ENCODE measurements around the gene MSL3B.

MSL3B gene

DNA sequence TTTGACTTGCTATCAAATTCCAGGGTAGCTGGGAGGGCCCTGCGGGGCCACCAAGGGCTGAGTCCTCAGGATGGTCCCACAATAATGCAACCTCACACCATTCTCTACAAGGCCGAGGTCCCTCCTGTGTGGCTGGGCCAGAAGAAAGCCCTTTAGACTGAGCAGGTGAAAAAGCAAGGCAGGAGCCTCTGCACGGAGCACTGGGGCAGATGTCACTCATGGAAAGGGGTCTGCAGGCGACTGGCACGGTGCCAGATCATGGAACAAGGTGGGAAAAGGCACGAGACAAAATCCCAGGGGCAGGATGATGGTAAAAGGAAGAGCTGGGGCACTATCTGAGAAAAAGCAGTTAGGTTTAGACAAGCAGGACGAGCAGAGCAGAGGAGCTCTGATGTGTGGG is 29.9 kb downstream of the MSL3B start:
- Mint-ChIP-seq H3K27me3 (no peaks in the 10 kb centered on the region), H3K4me3 (no peak overlapping the region), H3K4me1 (peaks cover 55% of the 10 kb centered on the region), H3K27ac (peak overlapping the region; percentile 10), H3K36me3 (ENCODE audit: low read depth) (peaks cover 84% of the 10 kb centered on the region), H3K9me3 (no peaks in the 10 kb centered on the region)
- DNase-seq: no peak
- ChIA-PET CTCF (interaction anchor here (1.7 kb wide), 1 partner anchor 9 kb away, joined by 4 read pairs; no protein-coding TSS in a partner anchor), POLR2A (no interaction called here)

DNA sequence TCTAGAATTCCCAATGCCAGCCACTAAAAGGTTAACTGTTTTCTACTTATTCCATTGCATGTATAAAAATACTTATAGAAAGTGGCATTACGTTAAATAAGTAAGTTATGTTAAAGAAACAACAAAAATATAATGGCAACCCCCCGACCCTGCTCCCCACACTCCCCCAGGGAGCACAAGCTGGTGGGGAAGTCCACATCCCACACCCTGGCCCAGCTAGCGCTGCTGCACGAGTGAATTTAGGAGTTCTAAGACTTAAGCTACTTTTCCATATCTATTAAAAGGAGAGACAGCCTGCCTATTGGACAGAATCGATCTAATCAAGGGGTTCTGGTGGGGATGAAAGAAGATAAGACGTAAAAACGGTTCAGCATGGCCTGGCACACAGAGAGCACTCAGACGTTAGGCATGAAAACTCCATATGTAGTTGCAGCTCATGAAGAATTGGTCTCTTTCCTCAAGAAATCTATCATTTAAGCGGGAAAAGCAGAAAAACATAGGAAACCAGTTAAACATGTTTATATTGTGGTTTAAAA is 30.4 kb downstream of the MSL3B start:
- Mint-ChIP-seq H3K36me3 (ENCODE audit: low read depth) (peaks cover 80% of the 10 kb centered on the region), H3K27me3 (no peaks in the 10 kb centered on the region), H3K9me3 (no peaks in the 10 kb centered on the region), H3K4me1 (peaks cover 53% of the 10 kb centered on the region), H3K27ac (no peak overlapping the region), H3K4me3 (no peak overlapping the region)
- ChIA-PET POLR2A (no interaction called here), CTCF (interaction anchor here (1.7 kb wide), 1 partner anchor 10 kb away, joined by 4 read pairs; no protein-coding TSS in a partner anchor)
- no peak for DNase-seq

DNA sequence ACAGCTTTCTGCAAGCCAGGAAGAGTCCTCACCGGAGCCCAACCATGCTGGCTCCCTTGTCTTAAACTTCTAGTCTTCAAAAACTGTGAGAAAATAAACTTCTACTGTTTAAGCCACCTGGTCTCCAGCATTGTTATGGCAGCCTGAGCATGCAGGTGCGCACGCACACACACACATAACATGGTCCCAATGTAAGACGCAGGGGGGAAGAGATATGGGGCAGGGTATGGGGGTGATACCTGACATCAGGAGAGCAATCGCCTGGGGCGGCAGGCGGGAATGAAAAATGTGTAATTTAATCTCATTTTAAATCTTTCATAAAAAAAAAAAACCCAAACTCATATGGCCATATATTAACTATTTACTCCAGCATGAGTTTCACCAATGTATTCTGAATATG is 31.8 kb downstream of the MSL3B start:
- DNase-seq: no peak
- Mint-ChIP-seq H3K4me1 (peaks cover 43% of the 10 kb centered on the region), H3K27ac (no peak overlapping the region), H3K36me3 (ENCODE audit: low read depth) (peaks cover 66% of the 10 kb centered on the region), H3K27me3 (no peaks in the 10 kb centered on the region), H3K9me3 (no peaks in the 10 kb centered on the region), H3K4me3 (no peak overlapping the region)
- ChIA-PET CTCF (no interaction called here), POLR2A (no interaction called here)

- H3K36me3 Mint-ChIP-seq (ENCODE audit: low read depth): peaks cover 58% of the 10 kb centered on the region
- no peaks in the 10 kb centered on the region for H3K27me3 Mint-ChIP-seq
- H3K4me1 Mint-ChIP-seq: peaks cover 34% of the 10 kb centered on the region
- no peak for DNase-seq
- H3K27ac Mint-ChIP-seq: no peak overlapping the region
- no peaks in the 10 kb centered on the region for H3K9me3 Mint-ChIP-seq
- ChIA-PET CTCF (no interaction called here), POLR2A (no interaction called here)
- no peak overlapping the region for H3K4me3 Mint-ChIP-seq
These were observed 32.7 kb downstream of the MSL3B start for GRCh38 chr2:233835230-233836186.

DNA sequence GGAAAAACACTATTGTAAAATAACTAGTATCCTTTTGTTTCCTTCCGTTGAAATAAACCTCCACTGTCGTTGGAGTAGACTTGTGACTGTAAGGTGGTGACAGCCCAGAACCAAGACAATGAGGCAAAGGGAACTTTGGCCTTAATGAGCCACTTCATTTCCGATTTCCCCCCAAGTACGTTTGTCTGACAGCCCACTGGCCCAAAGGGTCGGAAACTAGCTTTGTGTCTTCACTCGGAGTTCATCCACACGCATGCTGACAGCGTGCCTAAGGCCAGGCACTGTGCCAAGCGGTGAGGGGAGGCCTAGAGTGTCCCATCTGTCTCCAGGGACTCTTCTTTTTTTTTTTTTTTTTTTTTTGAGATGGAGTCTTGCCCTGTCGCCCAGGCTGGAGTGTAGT is 34.8 kb downstream of the MSL3B start:
- no peak for DNase-seq
- Mint-ChIP-seq H3K4me3 (no peak overlapping the region), H3K4me1 (peaks cover 13% of the 10 kb centered on the region), H3K36me3 (ENCODE audit: low read depth) (peaks cover 39% of the 10 kb centered on the region), H3K9me3 (no peaks in the 10 kb centered on the region), H3K27me3 (no peaks in the 10 kb centered on the region), H3K27ac (no peak overlapping the region)
- ChIA-PET CTCF (interaction anchor here (1.3 kb wide), 1 partner anchor 663 kb away, joined by 3 read pairs; the partner anchor contains the start of gene ARL4C), POLR2A (no interaction called here)

DNA sequence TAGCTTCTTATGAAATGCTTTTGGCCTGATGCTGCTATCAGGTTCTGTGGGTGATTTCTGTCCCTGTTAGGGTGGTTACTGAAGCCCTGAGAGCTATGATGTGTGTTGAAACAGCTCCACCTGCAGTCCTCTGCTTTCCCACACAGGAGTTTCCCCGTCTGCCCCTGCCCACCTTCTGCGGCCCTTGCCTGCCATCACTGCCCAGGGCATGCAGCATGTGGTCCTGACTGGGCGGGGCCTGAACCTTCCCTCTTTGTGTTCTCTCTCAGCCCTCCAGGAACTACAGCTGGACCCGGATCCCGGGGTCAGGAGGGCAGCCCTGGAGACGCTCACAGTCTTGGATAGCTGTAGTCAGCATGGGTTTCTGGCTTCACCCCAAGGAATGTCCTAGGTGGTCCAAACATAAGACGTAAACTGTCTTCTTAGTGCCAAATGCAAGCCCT is 35.3 kb downstream of the MSL3B start:
- POLR2A ChIA-PET: no interaction called here

GRCh38 chr2:233832414-233832813 is 35.8 kb downstream of the MSL3B start:
- no peak for DNase-seq
- peaks cover 5% of the 10 kb centered on the region for H3K4me1 Mint-ChIP-seq
- CTCF ChIA-PET: interaction anchor here (0.9 to 1.3 kb wide), 2 partner anchors 25 to 664 kb away, joined by 3 read pairs; partner anchors contain the start of gene ARL4C
- no peak overlapping the region for H3K27ac Mint-ChIP-seq
- no peak overlapping the region for H3K4me3 Mint-ChIP-seq
- H3K36me3 Mint-ChIP-seq (ENCODE audit: low read depth): peaks cover 31% of the 10 kb centered on the region
- H3K9me3 Mint-ChIP-seq: no peaks in the 10 kb centered on the region
- no peaks in the 10 kb centered on the region for H3K27me3 Mint-ChIP-seq
- POLR2A ChIA-PET: no interaction called here

More for the DNA sequence above, 35.3 kb downstream of the MSL3B start:
- Mint-ChIP-seq H3K9me3 (no peaks in the 10 kb centered on the region), H3K27ac (no peak overlapping the region), H3K27me3 (no peaks in the 10 kb centered on the region), H3K36me3 (ENCODE audit: low read depth) (peaks cover 35% of the 10 kb centered on the region), H3K4me1 (peaks cover 8% of the 10 kb centered on the region), H3K4me3 (no peak overlapping the region)
- no peak for DNase-seq
- CTCF ChIA-PET: interaction anchor here (1.3 kb wide), 1 partner anchor 664 kb away, joined by 3 read pairs; the partner anchor contains the start of gene ARL4C

GRCh38 chr2:233831861-233832260 is 36.3 kb downstream of the MSL3B start:
- Mint-ChIP-seq H3K27ac (no peak overlapping the region), H3K27me3 (no peaks in the 10 kb centered on the region), H3K36me3 (ENCODE audit: low read depth) (peaks cover 27% of the 10 kb centered on the region), H3K4me3 (no peak overlapping the region), H3K9me3 (no peaks in the 10 kb centered on the region), H3K4me1 (peaks cover 3% of the 10 kb centered on the region)
- DNase-seq: no peak
- CTCF ChIA-PET: interaction anchor here (0.9 to 1.0 kb wide), 2 partner anchors 10 to 26 kb away, joined by 3 read pairs; no protein-coding TSS in a partner anchor
- POLR2A ChIA-PET: no interaction called here

DNA sequence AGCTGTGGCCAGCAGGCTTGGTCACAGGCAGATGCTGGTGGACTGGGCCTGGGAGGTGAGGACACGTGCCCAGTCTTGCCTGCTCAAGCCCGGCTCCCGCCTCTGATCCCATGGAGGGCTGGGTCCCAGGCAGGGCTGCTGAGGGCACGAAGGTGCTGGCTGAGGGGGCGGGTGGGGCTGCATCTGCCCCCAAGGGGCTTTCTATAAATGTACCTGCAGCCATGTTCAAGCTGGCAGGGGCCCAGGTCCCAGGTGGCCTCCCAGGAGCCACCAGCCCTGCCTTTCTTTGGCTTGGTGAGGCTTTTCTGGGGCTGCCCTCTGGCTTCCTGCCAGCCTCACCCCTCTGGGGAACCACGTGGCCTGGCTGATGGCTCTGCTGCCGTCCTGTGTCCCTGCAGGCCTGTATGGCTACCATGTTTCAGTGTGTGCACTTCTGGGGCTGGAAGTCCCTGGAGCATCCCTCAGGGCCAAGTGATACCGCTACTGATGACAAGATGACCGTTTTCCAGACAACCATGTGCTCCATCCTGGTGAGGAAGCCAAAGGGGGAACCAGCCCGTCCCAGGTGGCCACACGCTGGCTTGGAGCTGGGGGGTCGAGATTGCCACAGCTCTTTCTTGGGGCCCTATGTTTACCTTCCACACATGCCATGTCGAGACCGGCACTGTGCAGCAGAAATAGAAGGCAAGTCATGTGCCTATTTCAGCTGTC is 37.0 kb downstream of the MSL3B start:
- H3K9me3 Mint-ChIP-seq: no peaks in the 10 kb centered on the region
- ChIA-PET CTCF (interaction anchor here (0.6 to 1.0 kb wide), 3 partner anchors 9 to 568 kb away, joined by 3 read pairs; no protein-coding TSS in a partner anchor), POLR2A (no interaction called here)
- no peak for DNase-seq
- no peak overlapping the region for H3K4me3 Mint-ChIP-seq
- H3K27ac Mint-ChIP-seq: no peak overlapping the region
- peaks cover 3% of the 10 kb centered on the region for H3K4me1 Mint-ChIP-seq
- H3K36me3 Mint-ChIP-seq (ENCODE audit: low read depth): peaks cover 21% of the 10 kb centered on the region
- H3K27me3 Mint-ChIP-seq: peaks cover 2% of the 10 kb centered on the region

- H3K4me1 Mint-ChIP-seq: peaks cover 3% of the 10 kb centered on the region
These were observed 37.9 kb downstream of the MSL3B start for GRCh38 chr2:233830111-233830802.

GRCh38 chr2:233829193-233830110 is 38.7 kb downstream of the MSL3B start:
- Mint-ChIP-seq H3K4me3 (no peak overlapping the region), H3K27me3 (peaks cover 7% of the 10 kb centered on the region), H3K9me3 (no peaks in the 10 kb centered on the region), H3K4me1 (no peaks in the 10 kb centered on the region), H3K36me3 (ENCODE audit: low read depth) (peaks cover 5% of the 10 kb centered on the region), H3K27ac (no peak overlapping the region)
- ChIA-PET POLR2A (no interaction called here), CTCF (no interaction called here)
- DNase-seq: no peak

More at GRCh38 chr2:233830111-233830802, 37.9 kb downstream of the MSL3B start:
- DNase-seq: no peak
- Mint-ChIP-seq H3K9me3 (no peaks in the 10 kb centered on the region), H3K27me3 (peaks cover 7% of the 10 kb centered on the region), H3K27ac (no peak overlapping the region), H3K36me3 (ENCODE audit: low read depth) (peaks cover 12% of the 10 kb centered on the region), H3K4me3 (no peak overlapping the region)
- POLR2A ChIA-PET: no interaction called here
- CTCF ChIA-PET: interaction anchor here (0.6 kb wide), 1 partner anchor 913 kb away, joined by 3 read pairs; no protein-coding TSS in a partner anchor
